ENCODE results near the gene PDE6B.

The PDE6B gene

DNA sequence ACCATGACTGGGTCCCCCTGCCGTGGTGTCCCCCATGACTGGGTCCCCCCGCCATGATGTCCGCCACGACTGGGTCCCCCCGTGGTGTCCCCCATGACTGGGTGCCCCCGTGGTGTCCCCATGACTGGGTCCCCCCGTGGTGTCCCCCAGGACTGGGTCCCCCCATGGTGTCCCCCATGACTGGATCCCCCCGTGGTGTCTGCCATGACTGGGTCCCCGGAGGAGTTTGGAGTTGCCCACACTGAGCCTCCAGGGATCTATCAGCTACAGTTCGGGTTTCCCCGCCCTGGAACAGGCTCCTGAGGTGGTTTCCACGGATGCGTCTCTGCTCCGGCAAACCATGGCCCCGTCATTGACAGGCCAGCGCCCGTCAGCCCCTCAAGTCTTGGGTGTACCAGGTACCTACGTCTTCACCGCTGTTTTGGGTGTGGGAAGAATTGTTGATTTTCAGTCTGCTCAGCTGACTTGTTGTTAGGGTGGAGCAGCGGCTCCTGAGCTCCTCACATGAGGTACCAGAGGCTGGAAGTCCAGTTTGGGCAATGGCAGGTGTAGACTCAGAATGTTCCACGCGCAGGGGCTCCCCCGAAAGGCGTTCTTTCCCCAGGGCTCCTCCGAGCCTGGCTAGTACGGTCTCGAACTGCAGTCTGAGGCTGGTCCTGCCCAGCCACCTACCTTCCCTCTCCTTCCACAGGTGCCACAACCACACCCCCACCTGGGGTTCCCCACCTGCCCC, 8.3 kb upstream of the PDE6B start:
- TF ChIP-seq, protein P1, sequence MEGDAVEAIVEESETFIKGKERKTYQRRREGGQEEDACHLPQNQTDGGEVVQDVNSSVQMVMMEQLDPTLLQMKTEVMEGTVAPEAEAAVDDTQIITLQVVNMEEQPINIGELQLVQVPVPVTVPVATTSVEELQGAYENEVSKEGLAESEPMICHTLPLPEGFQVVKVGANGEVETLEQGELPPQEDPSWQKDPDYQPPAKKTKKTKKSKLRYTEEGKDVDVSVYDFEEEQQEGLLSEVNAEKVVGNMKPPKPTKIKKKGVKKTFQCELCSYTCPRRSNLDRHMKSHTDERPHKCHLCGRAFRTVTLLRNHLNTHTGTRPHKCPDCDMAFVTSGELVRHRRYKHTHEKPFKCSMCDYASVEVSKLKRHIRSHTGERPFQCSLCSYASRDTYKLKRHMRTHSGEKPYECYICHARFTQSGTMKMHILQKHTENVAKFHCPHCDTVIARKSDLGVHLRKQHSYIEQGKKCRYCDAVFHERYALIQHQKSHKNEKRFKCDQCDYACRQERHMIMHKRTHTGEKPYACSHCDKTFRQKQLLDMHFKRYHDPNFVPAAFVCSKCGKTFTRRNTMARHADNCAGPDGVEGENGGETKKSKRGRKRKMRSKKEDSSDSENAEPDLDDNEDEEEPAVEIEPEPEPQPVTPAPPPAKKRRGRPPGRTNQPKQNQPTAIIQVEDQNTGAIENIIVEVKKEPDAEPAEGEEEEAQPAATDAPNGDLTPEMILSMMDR (IDR thresholded peaks at IDR 0.05; ENCODE audit: extremely low read depth, insufficient read depth, missing control alignments) = no peak
- in situ Hi-C loops (cut with MboI; ENCODE audit: low pct_unique_long_range_greater_than_20kb, low sequenced_read_pairs, unreplicated experiment) = no loop called here
- no peak for DNase-seq (ENCODE audit: low spot score)

DNA sequence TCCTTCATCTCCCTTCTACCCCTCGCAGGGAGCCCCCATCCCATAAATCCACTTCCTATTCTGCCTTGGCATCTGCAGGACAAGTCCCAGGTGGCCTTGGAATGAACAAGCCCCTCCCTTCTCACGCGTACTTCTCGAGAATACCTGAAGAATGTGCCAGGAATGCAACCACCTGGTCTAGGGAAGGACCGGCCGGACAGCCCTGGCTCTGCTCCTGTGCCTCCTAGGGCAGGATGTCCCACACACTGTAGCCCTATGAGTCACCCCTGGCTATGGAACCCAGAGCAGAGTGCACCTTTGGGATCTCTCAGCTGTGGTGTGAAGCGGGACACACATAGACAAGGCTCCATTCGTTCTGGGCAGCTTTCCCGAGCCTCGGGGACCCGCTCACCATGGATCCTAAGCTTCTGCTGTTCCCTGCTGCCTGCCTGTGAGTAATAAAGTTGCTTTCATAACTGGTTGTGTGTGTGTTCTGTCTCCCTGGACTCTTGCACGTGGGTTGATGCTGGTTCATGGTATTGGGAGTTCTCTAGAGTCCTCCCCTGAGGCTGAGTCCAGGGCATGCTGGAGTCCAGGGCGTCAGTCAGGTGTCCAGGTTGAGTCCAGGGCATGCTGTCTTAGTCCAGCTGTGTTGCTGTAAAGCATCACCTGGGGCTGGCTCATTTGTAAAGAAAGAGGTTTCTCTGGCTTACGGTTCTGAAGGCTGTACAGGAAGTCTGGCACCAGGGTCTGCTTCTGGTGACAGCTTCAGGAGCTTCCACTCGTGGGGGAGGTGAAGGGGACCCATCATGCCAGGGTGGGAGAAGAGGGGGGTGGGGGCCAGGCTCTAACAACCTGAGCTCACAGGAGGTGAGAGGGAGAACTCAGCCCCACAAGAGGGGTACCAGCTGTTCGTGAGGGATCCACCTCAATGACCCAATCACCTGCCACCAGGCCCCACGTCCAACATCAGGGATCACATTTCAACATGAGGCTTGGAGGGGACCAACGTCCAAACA, 7.4 kb upstream of the PDE6B start:
- in situ Hi-C loops (cut with MboI; ENCODE audit: low pct_unique_long_range_greater_than_20kb, low sequenced_read_pairs, unreplicated experiment) = no loop called here
- DNase-seq (ENCODE audit: low spot score) = no peak
- TF ChIP-seq, protein P1 (IDR thresholded peaks at IDR 0.05; ENCODE audit: extremely low read depth, insufficient read depth, missing control alignments) = no peak

DNA sequence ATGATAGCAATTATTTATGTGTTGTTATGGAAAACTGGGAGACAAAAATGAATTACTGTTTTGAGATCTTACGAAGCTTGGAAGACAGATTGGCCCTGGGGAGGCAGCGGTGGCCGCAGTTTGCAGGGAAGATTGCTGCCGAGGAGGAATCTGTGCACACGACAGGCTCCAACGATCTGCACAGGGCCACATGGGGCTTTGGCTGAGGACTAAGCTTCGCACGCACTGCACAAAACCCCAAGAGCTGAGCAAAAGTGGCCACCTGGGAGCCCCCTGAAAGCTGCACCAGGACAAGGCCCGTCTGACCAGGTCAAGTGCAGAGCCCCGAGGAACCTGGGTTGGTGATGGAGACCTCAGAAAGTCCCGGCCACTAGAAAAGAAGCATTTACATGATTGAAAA, 5.2 kb upstream of the PDE6B start:
- TF ChIP-seq, protein P1 (IDR thresholded peaks at IDR 0.05; ENCODE audit: extremely low read depth, insufficient read depth, missing control alignments) = no peak
- DNase-seq (ENCODE audit: low spot score) = no peak
- in situ Hi-C loops (cut with MboI; ENCODE audit: low pct_unique_long_range_greater_than_20kb, low sequenced_read_pairs, unreplicated experiment) = no loop called here

DNA sequence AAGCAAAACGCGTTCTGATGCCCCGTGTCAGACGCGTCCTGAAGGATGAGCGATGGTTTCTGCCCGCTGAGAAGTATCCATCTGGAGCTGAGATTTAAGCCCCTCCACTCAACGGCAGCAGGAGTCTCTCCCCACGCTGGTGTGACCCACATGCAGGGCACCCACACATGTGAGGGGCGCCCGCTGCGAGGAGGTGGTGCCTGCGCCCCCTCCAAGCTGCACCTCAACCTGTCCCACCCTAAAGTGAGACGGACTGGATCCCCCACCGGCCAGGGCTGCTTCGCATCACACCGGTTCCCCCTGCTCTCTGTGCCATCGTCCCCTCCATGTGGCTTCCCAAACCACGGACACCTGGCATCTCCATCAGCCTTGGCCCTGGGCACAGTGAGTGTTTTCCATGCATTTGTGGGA, 4.5 kb upstream of the PDE6B start:
- TF ChIP-seq, protein P1 (IDR thresholded peaks at IDR 0.05; ENCODE audit: extremely low read depth, insufficient read depth, missing control alignments) = no peak
- DNase-seq (ENCODE audit: low spot score) = no peak
- in situ Hi-C loops (cut with MboI; ENCODE audit: low pct_unique_long_range_greater_than_20kb, low sequenced_read_pairs, unreplicated experiment) = no loop called here

DNA sequence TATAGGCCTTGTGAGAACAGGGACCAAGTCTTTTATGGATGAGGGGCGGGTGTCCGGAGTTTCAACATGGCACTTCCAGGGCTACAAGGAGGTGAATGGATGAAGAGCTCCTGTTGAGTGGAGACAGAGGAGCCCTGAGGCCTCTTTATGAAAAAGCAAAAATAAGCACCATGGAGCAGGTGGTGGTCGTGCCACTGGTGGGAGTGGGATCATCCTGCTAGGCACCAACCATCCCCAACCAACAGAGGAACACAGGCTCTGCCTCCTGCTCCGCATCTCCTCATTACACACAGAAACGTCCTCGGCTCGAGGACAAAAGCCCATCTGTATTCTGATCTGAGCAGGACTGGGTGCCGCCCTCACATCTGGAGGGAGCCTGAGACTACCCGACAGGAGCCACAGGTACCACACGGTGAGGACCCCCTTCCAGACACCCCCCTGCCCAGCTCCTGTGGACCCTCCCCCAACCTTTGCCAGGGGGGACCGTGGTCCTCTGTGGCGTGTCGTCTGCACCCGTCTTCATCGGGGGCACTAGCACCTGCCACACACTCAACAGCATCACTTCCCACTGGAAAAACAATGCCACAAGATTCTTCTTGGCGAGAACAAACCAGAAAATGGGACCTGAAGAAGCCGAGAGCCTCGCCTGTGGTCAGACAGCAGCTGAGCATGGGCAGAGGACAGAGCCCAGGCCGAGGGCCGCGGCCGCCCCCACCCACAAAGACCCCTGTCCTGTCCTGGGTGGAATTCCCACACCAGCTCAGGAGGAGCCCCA, 3.9 kb upstream of the PDE6B start:
- in situ Hi-C loops (cut with MboI; ENCODE audit: low pct_unique_long_range_greater_than_20kb, low sequenced_read_pairs, unreplicated experiment) = no loop called here
- TF ChIP-seq, protein P1 (IDR thresholded peaks at IDR 0.05; ENCODE audit: extremely low read depth, insufficient read depth, missing control alignments) = no peak
- DNase-seq (ENCODE audit: low spot score) = no peak
